ENCODE results near the gene NELFE. TPM values are rescaled to one million over a fixed set of nuclear protein-coding genes. Genes with fewer than 3 reads are reported as not detected.

NELFE gene
- total RNA-seq, 1 experiment from 2014 or later, result 68.3 TPM

DNA sequence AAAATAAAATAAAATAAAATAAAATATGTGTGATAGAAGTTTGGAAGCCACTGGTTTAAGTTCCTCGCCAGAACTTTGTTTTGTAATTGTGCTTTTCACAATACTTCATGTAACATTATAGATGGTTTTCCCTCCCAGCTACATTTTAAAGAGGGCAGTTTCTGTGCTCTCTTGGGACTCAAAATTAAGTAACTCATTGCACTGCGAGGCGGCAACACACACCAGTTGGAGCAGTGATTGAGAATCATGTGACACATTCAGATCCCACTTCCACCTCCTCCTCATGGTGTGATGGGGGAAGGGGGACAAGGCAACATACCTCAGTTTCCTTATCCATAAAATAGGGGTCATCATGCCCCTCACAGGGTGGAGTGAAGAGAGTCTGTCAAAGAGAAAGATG is 23.8 kb downstream of the NELFE start:
- Histone ChIP-seq H3K9me2 (ENCODE audit: insufficient read depth) (no peaks in the 10 kb centered on the region), H3K27me3 (ENCODE audit: insufficient read depth, low read length) (no peaks in the 10 kb centered on the region), H3K9me3 (ENCODE audit: control insufficient read depth in 1 of 2, insufficient read depth in 1 of 2, low read depth in 1 of 2, low read length in 2 of 2) (no peaks in the 10 kb centered on the region), H3K36me3 (ENCODE audit: control insufficient read depth in 1 of 2, insufficient read depth in 2 of 2, low read length in 2 of 2) (no peaks in the 10 kb centered on the region), H4K20me1 (ENCODE audit: insufficient read depth) (no peaks in the 10 kb centered on the region), H3K9ac (ENCODE audit: low read length) (no peak overlapping the region), H2AFZ (ENCODE audit: low read depth, low read length, poor library complexity, severe bottlenecking) (no peak overlapping the region), H3K4me3 (replicated peaks in 1 of 2; ENCODE audit: low read depth in 1 of 2, low read length in 2 of 2) (no peak overlapping the region), H3K4me1 (ENCODE audit: control insufficient read depth in 1 of 2, insufficient read depth in 2 of 2, low read length in 2 of 2) (peaks cover 0 to under 1% of the 10 kb centered on the region in 2 experiments; a peak in 2 of 4 replicates), H3K27ac (ENCODE audit: low read depth, low read length) (no peak overlapping the region), H3K4me2 (ENCODE audit: low read length) (no peak overlapping the region), H3K79me2 (ENCODE audit: insufficient read depth, low read length) (no peaks in the 10 kb centered on the region)
- RAD21 ChIA-PET (ENCODE audit: low non-redundant PET in 1 of 2, low total read pairs in 2 of 2, uncharacterized antibody in 2 of 2, unreplicated experiment in 2 of 2), result no interaction called here
- DNase-seq (ENCODE audit: low read depth, low spot score) (no peak), ATAC-seq (no peak)
- intact Hi-C loops (cut with micrococcal nuclease), result no loop called here
- POLR2A ChIA-PET, result no interaction called here
- BruUV-seq (replicated peaks), result no TSS peak
- CTCF ChIA-PET, result no interaction called here
- TF ChIP-seq RAD21 (IDR thresholded peaks at IDR 0.05; ENCODE audit: low read depth), result no peak
- TF ChIP-seq, protein P1, sequence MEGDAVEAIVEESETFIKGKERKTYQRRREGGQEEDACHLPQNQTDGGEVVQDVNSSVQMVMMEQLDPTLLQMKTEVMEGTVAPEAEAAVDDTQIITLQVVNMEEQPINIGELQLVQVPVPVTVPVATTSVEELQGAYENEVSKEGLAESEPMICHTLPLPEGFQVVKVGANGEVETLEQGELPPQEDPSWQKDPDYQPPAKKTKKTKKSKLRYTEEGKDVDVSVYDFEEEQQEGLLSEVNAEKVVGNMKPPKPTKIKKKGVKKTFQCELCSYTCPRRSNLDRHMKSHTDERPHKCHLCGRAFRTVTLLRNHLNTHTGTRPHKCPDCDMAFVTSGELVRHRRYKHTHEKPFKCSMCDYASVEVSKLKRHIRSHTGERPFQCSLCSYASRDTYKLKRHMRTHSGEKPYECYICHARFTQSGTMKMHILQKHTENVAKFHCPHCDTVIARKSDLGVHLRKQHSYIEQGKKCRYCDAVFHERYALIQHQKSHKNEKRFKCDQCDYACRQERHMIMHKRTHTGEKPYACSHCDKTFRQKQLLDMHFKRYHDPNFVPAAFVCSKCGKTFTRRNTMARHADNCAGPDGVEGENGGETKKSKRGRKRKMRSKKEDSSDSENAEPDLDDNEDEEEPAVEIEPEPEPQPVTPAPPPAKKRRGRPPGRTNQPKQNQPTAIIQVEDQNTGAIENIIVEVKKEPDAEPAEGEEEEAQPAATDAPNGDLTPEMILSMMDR (IDR thresholded peaks at IDR 0.05 in 2 of 3, conservative IDR thresholded peaks at IDR 0.05 in 1 of 3; ENCODE audit: borderline replicate concordance in 1 of 3, insufficient read depth in 1 of 3, low read depth in 2 of 3, low read length in 2 of 3), result no peak
- TF ChIP-seq JUND (IDR thresholded peaks at IDR 0.05), result no peak

DNA sequence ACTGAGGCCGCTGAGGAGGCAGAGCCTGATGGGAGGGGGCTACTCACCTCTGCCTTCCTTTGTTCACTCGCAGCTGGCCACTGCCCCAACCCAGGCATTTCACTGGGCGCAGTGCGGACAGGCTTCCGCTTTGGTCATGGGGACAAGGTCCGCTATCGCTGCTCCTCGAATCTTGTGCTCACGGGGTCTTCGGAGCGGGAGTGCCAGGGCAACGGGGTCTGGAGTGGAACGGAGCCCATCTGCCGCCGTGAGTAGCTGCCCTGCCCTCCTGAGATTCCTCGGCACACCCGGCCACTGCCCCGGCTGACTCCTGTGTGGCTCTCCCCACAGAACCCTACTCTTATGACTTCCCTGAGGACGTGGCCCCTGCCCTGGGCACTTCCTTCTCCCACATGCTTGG is 25.2 kb downstream of the NELFE start:
- H2AFZ ChIP-seq (ENCODE audit: low read depth, low read length, poor library complexity, severe bottlenecking), result no peak overlapping the region
- H3K9me2 ChIP-seq (ENCODE audit: insufficient read depth), result no peaks in the 10 kb centered on the region
- no peak overlapping the region for H3K4me3 ChIP-seq (replicated peaks in 1 of 2; ENCODE audit: low read depth in 1 of 2, low read length in 2 of 2)
- no peak overlapping the region for H3K27ac ChIP-seq (ENCODE audit: low read depth, low read length)
- POLR2A ChIA-PET, result no interaction called here
- no peaks in the 10 kb centered on the region for H3K36me3 ChIP-seq (ENCODE audit: control insufficient read depth in 1 of 2, insufficient read depth in 2 of 2, low read length in 2 of 2)
- intact Hi-C loops (cut with micrococcal nuclease), result no loop called here
- no peak for ATAC-seq
- no peaks in the 10 kb centered on the region for H3K79me2 ChIP-seq (ENCODE audit: insufficient read depth, low read length)
- H3K9ac ChIP-seq (ENCODE audit: low read length), result no peak overlapping the region
- H4K20me1 ChIP-seq (ENCODE audit: insufficient read depth), result no peaks in the 10 kb centered on the region
- no peaks in the 10 kb centered on the region for H3K27me3 ChIP-seq (ENCODE audit: insufficient read depth, low read length)
- no peak overlapping the region for H3K4me2 ChIP-seq (ENCODE audit: low read length)
- H3K4me1 ChIP-seq (ENCODE audit: control insufficient read depth in 1 of 2, insufficient read depth in 2 of 2, low read length in 2 of 2), result peaks cover 0 to 3% of the 10 kb centered on the region in 2 experiments; a peak in 2 of 4 replicates
- CTCF ChIA-PET, result no interaction called here
- DNase-seq (ENCODE audit: low read depth, low spot score), result no peak
- H3K9me3 ChIP-seq (ENCODE audit: control insufficient read depth in 1 of 2, insufficient read depth in 1 of 2, low read depth in 1 of 2, low read length in 2 of 2), result no peaks in the 10 kb centered on the region
- BruUV-seq (replicated peaks), result no TSS peak
- RAD21 ChIA-PET (ENCODE audit: low non-redundant PET in 1 of 2, low total read pairs in 2 of 2, uncharacterized antibody in 2 of 2, unreplicated experiment in 2 of 2), result no interaction called here
- TF ChIP-seq CEBPB (IDR thresholded peaks at IDR 0.05; ENCODE audit: low read depth), result no peak
- TF ChIP-seq SP1 (IDR thresholded peaks at IDR 0.05; ENCODE audit: low read depth), result no peak
- TF ChIP-seq YY1 (IDR thresholded peaks at IDR 0.05; ENCODE audit: extremely low read depth, insufficient replicate concordance, low read depth, low read length), result no peak
- no peak for TF ChIP-seq ZFX (IDR thresholded peaks at IDR 0.05)
- TF ChIP-seq CBX3 (IDR thresholded peaks at IDR 0.05; ENCODE audit: low read depth), result no peak
- TF ChIP-seq EZH2 (IDR thresholded peaks at IDR 0.05), result no peak
- no peak for TF ChIP-seq ZNF274 (IDR thresholded peaks at IDR 0.05; ENCODE audit: low read depth, low read length)
- TF ChIP-seq, protein P2, sequence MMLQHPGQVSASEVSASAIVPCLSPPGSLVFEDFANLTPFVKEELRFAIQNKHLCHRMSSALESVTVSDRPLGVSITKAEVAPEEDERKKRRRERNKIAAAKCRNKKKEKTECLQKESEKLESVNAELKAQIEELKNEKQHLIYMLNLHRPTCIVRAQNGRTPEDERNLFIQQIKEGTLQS (IDR thresholded peaks at IDR 0.05), result no peak
- TF ChIP-seq POLR2A (IDR thresholded peaks at IDR 0.05; ENCODE audit: borderline replicate concordance, extremely low read depth, insufficient read depth, insufficient read length), result no peak
- no peak for TF ChIP-seq EZH2phosphoT487 (IDR thresholded peaks at IDR 0.05; ENCODE audit: borderline replicate concordance)
- no peak for TF ChIP-seq SRF (IDR thresholded peaks at IDR 0.05; ENCODE audit: low read depth)
- TF ChIP-seq TCF7L2 (IDR thresholded peaks at IDR 0.05; ENCODE audit: borderline replicate concordance, extremely low read depth, insufficient read depth, insufficient read length), result no peak
- TF ChIP-seq, protein P3, sequence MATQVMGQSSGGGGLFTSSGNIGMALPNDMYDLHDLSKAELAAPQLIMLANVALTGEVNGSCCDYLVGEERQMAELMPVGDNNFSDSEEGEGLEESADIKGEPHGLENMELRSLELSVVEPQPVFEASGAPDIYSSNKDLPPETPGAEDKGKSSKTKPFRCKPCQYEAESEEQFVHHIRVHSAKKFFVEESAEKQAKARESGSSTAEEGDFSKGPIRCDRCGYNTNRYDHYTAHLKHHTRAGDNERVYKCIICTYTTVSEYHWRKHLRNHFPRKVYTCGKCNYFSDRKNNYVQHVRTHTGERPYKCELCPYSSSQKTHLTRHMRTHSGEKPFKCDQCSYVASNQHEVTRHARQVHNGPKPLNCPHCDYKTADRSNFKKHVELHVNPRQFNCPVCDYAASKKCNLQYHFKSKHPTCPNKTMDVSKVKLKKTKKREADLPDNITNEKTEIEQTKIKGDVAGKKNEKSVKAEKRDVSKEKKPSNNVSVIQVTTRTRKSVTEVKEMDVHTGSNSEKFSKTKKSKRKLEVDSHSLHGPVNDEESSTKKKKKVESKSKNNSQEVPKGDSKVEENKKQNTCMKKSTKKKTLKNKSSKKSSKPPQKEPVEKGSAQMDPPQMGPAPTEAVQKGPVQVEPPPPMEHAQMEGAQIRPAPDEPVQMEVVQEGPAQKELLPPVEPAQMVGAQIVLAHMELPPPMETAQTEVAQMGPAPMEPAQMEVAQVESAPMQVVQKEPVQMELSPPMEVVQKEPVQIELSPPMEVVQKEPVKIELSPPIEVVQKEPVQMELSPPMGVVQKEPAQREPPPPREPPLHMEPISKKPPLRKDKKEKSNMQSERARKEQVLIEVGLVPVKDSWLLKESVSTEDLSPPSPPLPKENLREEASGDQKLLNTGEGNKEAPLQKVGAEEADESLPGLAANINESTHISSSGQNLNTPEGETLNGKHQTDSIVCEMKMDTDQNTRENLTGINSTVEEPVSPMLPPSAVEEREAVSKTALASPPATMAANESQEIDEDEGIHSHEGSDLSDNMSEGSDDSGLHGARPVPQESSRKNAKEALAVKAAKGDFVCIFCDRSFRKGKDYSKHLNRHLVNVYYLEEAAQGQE (IDR thresholded peaks at IDR 0.05; ENCODE audit: low read depth), result no peak
